CD4-positive, alpha-beta T cell treated with Interleukin-15 for 4 hours (primary cell): ENCODE data around the gene NPDC1.
A peak's percentile ranks its signal among the peaks of the same experiment; 100 is the strongest.

Experiments
- DNase-seq: peaks from one replicate; pipeline ENCODE4 v3.0.0-alpha.2; 2020; ENCODE audit warnings: low spot score

Gene NPDC1

DNA sequence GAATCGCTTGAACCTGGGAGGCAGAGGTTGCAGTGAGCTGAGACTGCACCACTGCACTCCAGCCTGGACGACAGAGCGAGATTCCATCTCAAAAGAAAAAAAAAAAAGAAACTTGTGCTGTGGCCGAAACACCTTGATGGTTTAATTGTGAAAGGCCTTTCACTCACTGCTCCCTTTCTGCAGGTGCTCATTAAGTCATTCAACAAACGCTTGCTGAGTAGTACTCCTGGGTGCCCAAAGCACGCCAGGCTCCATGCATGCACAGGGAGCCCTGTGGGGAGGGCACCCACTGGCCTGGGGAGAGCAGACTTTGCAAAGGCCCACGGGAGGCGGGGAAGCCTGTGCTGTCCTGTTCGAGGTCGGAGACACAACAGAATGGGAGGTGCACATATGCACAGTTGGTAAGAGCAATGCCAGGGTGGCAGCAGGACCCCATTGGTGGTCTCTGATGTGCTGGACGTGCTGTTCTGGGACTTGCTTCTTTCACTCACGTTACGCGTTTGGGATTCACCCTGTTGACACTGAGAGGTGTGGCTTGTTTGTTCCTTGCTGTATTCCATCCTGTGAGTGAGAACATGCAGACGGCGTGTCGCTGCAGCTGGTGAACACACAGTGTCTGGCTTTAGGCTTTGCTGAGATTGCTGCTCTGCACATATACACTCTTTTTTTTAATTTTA is 10.9 kb upstream of the NPDC1 start:
- no peak for DNase-seq

GRCh38 chr9:137055385-137056364 is 9.7 kb upstream of the NPDC1 start:
- no peak for DNase-seq

- no peak for DNase-seq
Measured at GRCh38 chr9:137054932-137055384, 9.0 kb upstream of the NPDC1 start.

GRCh38 chr9:137053944-137054931 is 8.3 kb upstream of the NPDC1 start, which contains the start of gene ENTPD2:
ENTPD2 (minus strand) TSS chr9:137054061; CDS start chr9:137053997, 64 bp downstream.
- peak; percentile 34 for DNase-seq

DNA sequence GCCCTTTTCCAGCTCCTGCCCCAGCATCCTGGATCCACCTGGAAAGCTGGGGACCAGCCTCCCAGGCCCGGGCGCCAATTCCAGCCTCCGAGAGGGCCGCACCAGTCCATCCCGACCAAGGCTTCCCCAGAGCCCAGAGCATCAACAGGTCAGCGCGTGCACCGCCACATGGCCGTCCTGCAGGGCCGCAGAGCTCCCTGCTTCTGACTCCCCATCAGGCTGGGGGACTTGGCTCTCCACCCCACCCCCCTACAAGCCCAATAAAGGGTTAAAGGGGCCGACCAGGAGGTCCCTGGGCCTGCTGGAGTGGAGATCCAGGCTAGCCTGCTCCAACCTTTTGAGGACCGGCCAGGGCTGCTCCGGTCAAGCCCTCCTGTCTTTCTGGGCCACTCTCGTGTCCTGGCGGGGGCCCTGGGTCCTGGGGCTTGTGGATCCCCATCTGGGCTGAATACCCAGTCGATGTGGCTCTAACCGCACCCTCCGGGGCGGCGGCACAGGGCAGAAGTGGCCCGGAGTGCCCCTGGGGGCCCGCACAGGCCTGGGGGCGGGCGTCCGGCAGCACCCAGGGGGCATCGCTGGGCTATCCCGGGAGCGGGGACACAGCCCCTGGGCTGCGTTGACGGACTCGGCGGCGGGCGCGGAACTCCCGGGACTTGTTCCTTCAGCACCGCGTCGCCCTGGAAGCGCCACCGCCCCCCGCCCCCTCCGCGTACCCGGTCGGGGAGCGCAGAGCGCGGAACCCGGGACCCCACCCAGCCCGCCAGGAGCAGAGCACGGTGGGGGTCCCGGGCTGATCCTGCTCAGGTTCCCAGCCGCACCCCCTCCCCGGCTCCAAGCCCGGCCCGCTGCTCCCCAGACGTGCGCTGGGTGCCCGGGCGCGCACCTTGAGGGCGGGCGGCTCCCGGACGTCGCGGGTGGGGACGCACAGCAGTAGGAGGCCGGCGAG is 7.3 kb upstream of the NPDC1 start:
- DNase-seq: no peak

GRCh38 chr9:137052293-137052692 is 6.3 kb upstream of the NPDC1 start:
- no peak for DNase-seq

DNA sequence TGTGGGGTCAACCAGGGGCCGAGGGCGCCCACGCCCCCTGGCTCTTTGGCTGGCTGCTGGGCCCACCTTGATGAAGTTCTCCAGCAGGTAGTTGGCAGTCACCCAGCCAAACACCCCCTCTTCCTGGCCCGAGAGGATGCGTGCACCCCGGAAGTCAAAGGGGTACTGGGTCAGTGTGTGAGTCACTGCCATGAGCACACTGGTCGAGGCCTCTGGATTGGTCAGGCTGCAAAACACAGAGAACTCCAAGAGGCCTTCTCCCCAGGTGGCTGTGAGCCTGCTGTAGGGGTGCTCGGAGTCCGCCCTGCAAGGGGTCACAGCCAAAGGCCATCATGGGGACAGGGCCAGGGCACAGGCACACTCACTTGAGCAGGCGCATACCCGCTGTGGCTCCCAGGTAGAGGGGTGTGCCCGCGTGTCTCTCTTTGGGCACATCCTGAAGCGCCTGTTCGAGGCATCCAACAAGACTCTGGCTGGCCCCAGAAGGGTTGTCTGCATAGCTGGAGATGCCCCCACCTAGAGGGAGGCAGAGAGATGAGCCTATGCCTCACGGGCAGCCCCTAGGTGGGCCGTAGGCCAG is 5.3 kb upstream of the NPDC1 start:
- DNase-seq: no peak

DNA sequence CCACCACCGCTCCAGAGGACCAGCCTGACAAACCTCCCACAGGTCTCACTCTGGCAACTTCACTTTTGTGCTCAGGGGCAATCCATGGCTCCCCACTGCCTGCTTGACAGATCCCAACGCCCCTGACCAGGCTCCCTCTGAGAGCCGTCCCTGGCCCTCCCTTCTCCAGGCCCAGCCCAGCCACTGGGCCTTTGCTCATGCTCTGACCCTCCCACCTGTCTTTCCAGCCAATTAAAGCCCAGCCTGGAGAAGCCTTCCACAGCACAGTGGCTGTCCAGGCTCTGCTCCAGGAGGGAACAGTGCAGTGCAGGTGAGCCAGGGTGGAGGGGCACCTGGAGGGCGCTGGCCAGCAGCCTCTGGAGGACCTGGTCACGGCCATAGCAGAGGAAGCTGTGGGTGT is 4.6 kb upstream of the NPDC1 start:
- DNase-seq: no peak

DNA sequence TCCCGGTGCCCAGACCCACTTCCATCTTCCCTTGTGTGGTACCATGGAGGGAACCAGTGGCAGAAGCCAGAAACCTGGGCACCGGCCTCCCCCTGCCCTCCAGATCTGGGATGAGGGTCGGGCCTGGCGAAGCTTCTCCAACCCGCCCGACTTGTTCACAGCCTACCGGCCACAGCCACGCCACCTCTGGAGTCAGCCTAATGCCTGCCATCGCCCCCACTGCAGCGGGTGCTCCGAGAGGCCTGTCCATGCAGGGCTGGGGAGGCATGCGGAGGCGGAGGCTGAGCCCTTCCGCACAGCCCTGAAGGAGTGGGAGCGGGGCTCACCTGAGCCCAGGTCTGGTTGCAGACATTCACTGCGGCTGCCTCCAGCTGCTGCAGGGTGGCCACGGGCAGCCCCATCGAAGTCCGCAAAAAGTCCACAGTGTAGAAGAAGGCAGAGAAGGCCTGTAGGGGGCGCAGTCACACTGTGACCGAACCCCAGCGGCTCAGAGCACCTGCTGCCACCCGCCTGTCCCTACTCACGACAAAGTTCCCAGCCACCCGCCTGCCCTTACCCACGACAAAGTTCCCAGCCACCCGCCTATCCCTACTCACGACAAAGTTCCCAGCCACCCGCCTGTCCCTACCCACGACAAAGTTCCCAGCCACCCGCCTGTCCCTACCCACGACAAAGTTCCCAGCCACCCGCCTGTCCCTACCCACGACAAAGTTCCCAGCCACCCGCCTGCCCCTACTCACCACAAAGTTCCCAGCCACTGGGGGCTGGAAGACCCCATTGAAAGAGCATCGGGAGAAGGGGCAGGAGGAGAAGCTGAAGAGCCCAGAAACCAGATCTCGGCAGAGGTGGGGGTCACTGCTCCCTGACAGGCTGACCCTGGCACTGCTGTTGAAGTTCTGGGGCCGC is 3.8 kb upstream of the NPDC1 start:
- DNase-seq: peak; percentile 54

- no peak for DNase-seq
Measured at GRCh38 chr9:137048655-137049543, 2.9 kb upstream of the NPDC1 start.

DNA sequence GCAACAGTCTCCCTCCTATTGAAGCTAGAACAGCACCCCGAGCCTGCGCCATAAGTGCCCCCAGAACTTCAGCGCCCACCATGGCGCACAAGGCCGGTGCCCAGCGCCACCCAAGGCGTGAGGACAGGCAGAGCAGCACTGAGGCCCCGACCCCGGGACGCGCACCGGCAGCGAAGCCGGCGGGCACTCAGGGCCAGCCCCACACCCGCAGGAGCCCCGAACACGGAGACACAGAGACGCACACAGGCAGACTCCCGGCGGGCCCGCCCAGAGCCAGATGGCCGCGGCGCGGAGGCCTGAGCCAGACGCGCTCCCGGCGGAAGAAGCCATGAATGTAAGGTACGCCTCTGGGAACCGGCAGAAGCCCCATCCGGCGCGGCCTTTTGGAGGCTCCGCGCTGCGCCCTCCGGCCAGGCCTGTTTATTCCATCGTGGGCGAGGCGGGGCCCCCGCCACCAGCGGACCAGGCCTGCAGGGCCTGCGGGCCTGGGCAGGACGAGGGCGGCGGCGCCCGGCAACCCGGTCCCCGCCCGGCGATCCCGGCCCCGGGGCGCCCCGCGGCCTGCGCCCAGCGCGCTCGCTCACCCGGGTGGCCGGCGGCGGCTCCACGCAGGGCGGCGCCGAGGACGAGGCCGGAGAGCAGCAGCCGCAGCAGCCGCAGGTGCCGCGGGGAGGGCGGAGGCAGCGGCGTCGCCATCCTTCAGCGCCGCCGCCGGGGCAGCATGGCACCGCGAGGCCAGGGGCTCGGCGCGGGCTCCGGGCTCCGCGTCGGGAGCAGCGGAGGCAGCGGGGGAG is 486 bp downstream of the NPDC1 start:
- DNase-seq: no peak

GRCh38 chr9:137044502-137045177 is 1.3 kb downstream of the NPDC1 start:
- no peak for DNase-seq

- DNase-seq: no peak
Measured at GRCh38 chr9:137044037-137044436, 1.9 kb downstream of the NPDC1 start.

GRCh38 chr9:137042751-137043727 is 2.9 kb downstream of the NPDC1 start:
- no peak for DNase-seq

DNA sequence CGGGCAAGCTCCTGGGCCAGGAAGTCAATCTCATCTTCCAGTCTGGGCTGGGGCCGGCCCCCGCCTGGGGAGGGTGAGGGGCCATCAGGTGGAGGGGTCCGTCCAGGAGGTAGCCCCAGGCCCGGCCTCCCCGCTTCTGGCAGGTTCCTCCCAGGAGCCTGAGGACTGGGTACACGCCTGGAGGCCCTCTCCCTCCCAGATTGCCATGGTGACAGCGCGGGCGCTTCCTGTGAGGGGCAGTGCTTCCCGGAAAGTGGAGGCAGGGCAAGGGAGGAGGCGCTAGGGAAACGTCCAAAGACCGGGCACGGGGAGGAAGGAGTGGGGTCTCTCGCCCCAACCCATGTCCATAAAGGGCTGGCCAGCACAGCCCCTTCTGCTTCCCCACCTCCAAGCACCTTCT is 4.9 kb downstream of the NPDC1 start:
- DNase-seq: no peak

- DNase-seq: no peak
Measured at GRCh38 chr9:137040568-137040967, 5.4 kb downstream of the NPDC1 start.
